Daoy (cell line): ENCODE results near the gene PRDX1. TPM values are rescaled to one million over a fixed set of nuclear protein-coding genes. Genes with fewer than 3 reads are reported as not detected.
A peak's percentile ranks its signal among the peaks of the same experiment; 100 is the strongest.
"Not testable (repeated sequence)": the region's sequence is repeated elsewhere in the genome, so short reads cannot be mapped to it uniquely, and the experiment has no call there.

Experiments used
- DNase-seq: peaks from one replicate; pipeline ENCODE4 v3.0.0-alpha.2; 2015; ENCODE audit warnings: low read depth
- total RNA-seq: library from RNA; depleted of rRNA; stranded (reverse); fragments of >200 nt; shearing (Covaris generic); gene quantifications from 2 replicates; pipeline ENCODE4 v1.2.3, GENCODE V29; 2014

The PRDX1 gene
- total RNA-seq, 1 experiment from 2014 or later = 791 TPM

DNA sequence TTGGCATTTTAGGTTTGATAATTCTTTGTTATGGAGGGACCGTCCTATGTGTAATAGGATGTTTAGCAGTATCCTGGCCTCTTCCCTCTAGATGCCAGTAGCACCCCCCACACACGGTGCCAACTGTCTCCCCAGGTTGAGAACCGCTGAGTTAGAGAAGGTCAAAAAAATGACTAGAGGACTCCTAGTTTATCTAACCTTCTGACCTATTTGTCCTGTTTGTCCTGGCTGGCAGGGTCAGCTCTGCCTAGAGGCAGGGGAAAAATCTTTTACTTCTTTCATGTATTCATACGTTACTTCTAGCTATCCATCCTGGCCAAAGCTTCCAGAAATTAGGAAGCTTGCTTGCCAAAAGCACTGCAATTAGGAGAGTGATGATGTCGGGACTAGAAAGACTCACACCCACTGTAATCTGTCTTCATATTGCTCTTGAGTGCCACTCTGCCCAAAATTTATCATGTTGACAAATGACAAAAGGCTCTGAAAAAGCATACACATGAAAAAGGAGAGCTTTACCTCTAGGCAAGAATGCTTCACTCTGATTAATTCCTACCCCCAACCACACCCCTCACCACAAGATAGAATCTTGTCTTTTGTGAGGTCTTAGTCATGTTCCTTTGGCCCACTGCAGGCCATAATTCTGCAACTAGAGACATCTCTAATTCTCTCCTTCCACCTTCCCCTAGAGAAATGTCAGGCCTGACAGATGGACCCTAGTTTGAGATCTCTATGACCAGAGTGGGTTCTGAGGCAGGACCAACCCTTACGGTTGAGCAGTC lies 14.5 kb upstream of the PRDX1 start:
- DNase-seq = no peak

GRCh38 chr1:45531873-45532272 lies 10.2 kb upstream of the PRDX1 start:
- DNase-seq = no peak

DNA sequence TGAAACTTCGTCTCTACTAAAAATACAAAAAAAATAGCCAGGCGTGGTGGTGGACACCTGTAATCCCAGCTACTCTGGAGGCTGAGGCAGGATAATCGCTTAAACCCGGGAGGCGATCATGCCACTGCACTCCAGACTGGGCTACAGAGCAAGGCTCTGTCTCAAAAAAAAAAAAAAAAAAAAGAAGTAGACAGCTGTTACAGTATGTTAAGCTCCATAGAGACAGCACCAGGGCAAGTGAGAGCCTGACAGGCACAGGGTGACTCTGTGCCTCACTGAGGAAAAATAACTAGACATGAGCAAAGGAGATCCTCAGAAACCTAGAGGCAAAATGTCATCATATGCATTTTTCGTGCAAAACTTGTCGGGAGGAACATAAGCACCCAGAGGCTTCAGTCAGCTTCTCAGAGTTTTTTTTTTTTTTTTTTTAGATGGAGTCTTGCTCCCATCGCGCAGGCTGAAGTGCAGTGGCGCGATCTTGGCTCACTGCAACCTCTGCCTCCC lies 9.0 kb upstream of the PRDX1 start:
- no peak for DNase-seq

GRCh38 chr1:45526135-45526644 lies 4.5 kb upstream of the PRDX1 start:
- DNase-seq = no peak

DNA sequence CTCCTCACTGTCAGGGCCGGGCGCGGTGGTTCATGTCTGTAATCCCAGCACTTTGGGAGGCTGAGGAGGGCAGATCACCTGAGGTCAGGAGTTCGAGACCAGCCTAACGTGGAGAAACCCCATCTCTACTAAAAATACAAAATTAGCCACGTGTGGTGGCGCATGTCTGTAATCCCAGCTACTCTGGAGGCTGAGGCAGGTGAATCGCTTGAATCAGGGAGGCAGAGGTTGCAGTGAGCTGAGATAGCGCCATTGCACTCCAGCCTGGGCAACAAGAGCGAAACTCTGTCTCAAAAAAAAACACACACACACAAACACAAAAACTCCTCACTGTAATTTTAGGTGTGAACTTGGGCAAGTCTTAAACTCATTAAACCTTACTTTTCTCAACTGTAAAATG lies 2.3 kb upstream of the PRDX1 start:
- not testable (repeated sequence) for DNase-seq

GRCh38 chr1:45523516-45523915 lies 1.8 kb upstream of the PRDX1 start:
- DNase-seq = not testable (repeated sequence)

- DNase-seq = peak; percentile 73
Observed at GRCh38 chr1:45522324-45523104, 830 bp upstream of the PRDX1 start.

GRCh38 chr1:45519774-45520173 lies 1.9 kb downstream of the PRDX1 start:
- DNase-seq = not testable (repeated sequence)

- no peak for DNase-seq
Observed at GRCh38 chr1:45518910-45519309, 2.8 kb downstream of the PRDX1 start.

DNA sequence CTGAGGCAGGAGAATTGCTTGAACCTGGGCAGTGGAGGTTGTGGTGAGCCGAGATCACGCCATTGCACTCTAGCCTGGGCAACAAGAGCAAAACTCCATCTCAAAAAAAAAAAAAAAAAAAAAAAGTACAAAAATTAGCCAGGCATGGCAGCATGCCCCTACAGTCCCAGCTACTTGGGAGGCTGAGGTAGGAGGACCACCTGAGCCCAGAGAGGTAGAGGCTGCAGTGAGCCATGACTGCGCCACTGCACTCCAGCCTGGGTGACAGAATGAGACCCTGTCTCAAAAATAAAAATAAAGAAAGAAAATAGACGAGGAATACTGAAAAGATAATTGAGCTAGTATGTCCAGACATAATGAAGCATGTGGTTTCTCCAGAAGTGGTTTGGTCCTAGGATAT lies 3.3 kb downstream of the PRDX1 start:
- DNase-seq = not testable (repeated sequence)

GRCh38 chr1:45516465-45516864 lies 5.2 kb downstream of the PRDX1 start:
- DNase-seq = no peak

DNA sequence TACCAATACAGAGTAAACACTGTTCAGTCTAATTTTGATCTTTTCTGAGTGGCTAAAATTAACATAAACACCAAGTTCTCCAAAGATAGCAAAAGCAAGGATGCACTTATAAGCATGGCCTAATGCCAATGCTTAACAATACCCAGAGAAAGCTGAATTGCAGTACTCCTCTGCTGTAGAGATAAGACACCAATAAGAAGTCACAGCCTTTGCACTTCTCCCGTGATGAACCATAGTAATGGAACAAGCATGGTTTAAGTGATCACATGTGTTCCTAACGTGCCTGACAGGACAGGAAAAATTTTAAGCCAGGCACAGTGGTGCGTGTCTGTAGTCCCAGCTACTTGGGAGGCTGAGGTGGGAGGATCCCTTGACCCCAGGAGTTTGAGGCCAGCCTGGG lies 5.6 kb downstream of the PRDX1 start:
- DNase-seq = no peak

GRCh38 chr1:45513532-45514260 lies 8.0 kb downstream of the PRDX1 start:
- not testable (repeated sequence) for DNase-seq

GRCh38 chr1:45512641-45513054 lies 9.0 kb downstream of the PRDX1 start:
- DNase-seq = peak; percentile 69

- no peak for DNase-seq
Observed at GRCh38 chr1:45510972-45511527, 10.6 kb downstream of the PRDX1 start.

DNA sequence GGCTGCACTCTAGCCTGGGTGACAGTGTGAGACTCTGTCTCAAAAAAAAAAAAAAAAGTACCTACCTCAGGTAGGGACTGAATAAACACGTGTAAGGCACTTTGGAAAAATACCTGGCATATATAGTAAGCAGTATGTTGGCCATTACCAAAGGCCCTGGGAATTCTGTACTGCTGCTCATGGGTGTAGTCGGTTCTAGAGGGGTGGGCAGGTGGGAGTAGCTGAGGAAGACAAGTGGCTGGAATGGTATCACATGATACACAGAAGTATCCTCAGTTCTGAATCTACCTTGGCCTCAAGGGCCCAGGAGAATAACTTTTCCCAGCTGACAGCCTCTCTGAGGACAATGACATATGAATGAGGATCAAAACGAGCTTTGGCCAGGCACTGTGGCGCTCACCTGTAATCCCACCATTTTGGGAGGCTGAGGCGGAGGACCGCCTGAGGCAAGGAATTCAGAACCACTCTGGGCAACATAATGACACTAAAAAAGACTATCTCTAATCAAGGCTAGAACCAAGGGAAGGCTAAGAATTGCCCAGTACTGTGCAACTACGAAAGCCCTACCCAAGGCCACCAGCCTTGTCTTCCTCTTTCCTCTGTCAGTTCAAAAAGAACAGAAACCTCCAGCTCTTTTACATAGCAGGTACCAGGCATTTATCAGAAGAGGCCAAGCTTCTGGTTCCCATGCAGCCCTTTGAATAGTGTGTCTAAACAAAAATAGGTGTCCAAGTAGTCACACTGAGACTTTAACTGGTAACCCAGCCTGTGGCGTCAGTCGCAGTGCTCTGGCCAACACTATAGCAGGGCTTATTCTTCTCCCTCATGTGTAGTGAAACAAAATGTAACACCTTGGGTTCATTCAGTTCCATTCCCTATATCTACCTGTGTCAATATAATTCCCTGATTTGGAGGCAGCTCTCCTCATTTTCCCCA lies 11.4 kb downstream of the PRDX1 start:
- no peak for DNase-seq

GRCh38 chr1:45508295-45509151 lies 13.2 kb downstream of the PRDX1 start:
- DNase-seq = no peak

GRCh38 chr1:45507893-45508292 lies 13.8 kb downstream of the PRDX1 start:
- DNase-seq = no peak

GRCh38 chr1:45507195-45507594 lies 14.5 kb downstream of the PRDX1 start:
- no peak for DNase-seq
